Endothelial cell of umbilical vein (primary cell): ENCODE measurements around the gene ADRA2C. TPM values are rescaled to one million over a fixed set of nuclear protein-coding genes. Genes with fewer than 3 reads are reported as not detected.
"Not testable (repeated sequence)": the region's sequence is repeated elsewhere in the genome, so short reads cannot be mapped to it uniquely, and the experiment has no call there.

ENCODE experiments used
- BruUV-seq: library from RNA; stranded (reverse); fragments of 400-500 nt; replicated peaks from 2 replicates; lab custom pipeline; 2021; lab: Mats Ljungman, UMichigan
- CTCF ChIA-PET: fragments of 300-600, 350-600 bp; sonication (Branson Sonifier 250); formaldehyde crosslinking; loops from one replicate; lab custom pipeline; 2021; ENCODE audit warnings: antibody characterized with exemption, inconsistent platforms; lab: Charles Lee
- POLR2A ChIA-PET: fragments of 300-600, 350-600 bp; sonication (Branson Sonifier 250); formaldehyde crosslinking; loops from one replicate; lab custom pipeline; 2021; ENCODE audit warnings: antibody characterized with exemption, inconsistent platforms; lab: Charles Lee
- DNase-seq: peaks from one replicate; pipeline ENCODE4 v3.0.0-alpha.2; 2011; ENCODE audit warnings: low read depth, low spot score
- FAIRE-seq: peaks from 2 replicates; lab custom pipeline; 2011; peaks lifted over from hg19 to GRCh38; lab: Jason Lieb, UNC
- H2AFZ ChIP-seq: 2 replicates; pipeline ENCODE4 v1.6.0; 2012; ENCODE audit warnings: low read depth, low read length, control low read depth, inconsistent platforms
- H3K27ac ChIP-seq: 2 replicates; pipeline ENCODE4 v1.5.1; 2011; ENCODE audit warnings: low read depth, mild to moderate bottlenecking, control low read depth, low read length, moderate library complexity; ENCODE audit not compliant: insufficient read depth
- H3K27me3 ChIP-seq, 2 experiments: 2 replicates each; pipeline versions ENCODE4 v1.6.0 to v1.6.1; 2011; ENCODE audit warnings: low read length in 2 of 2, mixed read lengths in 1 of 2; ENCODE audit not compliant: control insufficient read depth in 2 of 2, insufficient read depth in 2 of 2
- H3K36me3 ChIP-seq, 2 experiments: 2 replicates in 1 of 2; 3 replicates in 1 of 2; pipeline ENCODE4 v1.5.1; 2011; ENCODE audit warnings: low read length in 2 of 2, mild to moderate bottlenecking in 1 of 2, moderate library complexity in 1 of 2; ENCODE audit not compliant: control insufficient read depth in 2 of 2, insufficient read depth in 2 of 2; ENCODE audit errors: extremely low read depth in 1 of 2
- H3K4me1 ChIP-seq: 3 replicates; pipeline ENCODE4 v1.5.1; 2011; ENCODE audit warnings: mild to moderate bottlenecking, low read length; ENCODE audit not compliant: control insufficient read depth, insufficient read depth; ENCODE audit errors: extremely low read depth
- H3K4me2 ChIP-seq: 2 replicates; pipeline ENCODE4 v1.6.1; 2011; ENCODE audit warnings: low read length, control low read depth, mixed read lengths; ENCODE audit not compliant: insufficient read depth
- H3K4me3 ChIP-seq, 3 experiments: fragments of 200-600 bp in 1 of 3; sonication (generic), shearing (Covaris generic) in 1 of 3; replicated peaks in 1 of 3; 2 replicates each; pipeline ENCODE4 v1.5.1; 2011 to 2016; ENCODE audit warnings: control low read depth in 3 of 3, low read length in 3 of 3, mild to moderate bottlenecking in 2 of 3, inconsistent platforms in 1 of 3, low read depth in 1 of 3, moderate library complexity in 1 of 3; ENCODE audit not compliant: insufficient read depth in 1 of 3
- H3K79me2 ChIP-seq: 2 replicates; pipeline ENCODE4 v1.6.0; 2012; ENCODE audit warnings: low read length, inconsistent platforms; ENCODE audit not compliant: control insufficient read depth, insufficient read depth
- H3K9ac ChIP-seq: replicated peaks from 2 replicates; pipeline ENCODE3; 2011; ENCODE audit warnings: low read length, control low read depth; ENCODE audit not compliant: insufficient read depth; ENCODE audit errors: extremely low read depth
- H3K9me1 ChIP-seq: replicated peaks from 3 replicates; pipeline ENCODE4 v1.6.0; 2011; ENCODE audit warnings: mild to moderate bottlenecking, low read length; ENCODE audit not compliant: control insufficient read depth, insufficient read depth; ENCODE audit errors: extremely low read depth
- H3K9me3 ChIP-seq: replicated peaks from 2 replicates; pipeline ENCODE4 v1.5.1; 2012; ENCODE audit warnings: low read length, inconsistent platforms; ENCODE audit not compliant: control insufficient read depth, insufficient read depth
- H4K20me1 ChIP-seq: replicated peaks from 2 replicates; pipeline ENCODE3; 2011; ENCODE audit warnings: mild to moderate bottlenecking, low read length; ENCODE audit not compliant: control insufficient read depth, insufficient read depth; ENCODE audit errors: extremely low read depth
- EZH2 ChIP-seq: IDR thresholded peaks from 2 replicates; pipeline ENCODE4 v1.6.1; 2012; ENCODE audit warnings: borderline replicate concordance, low read depth, mild to moderate bottlenecking, moderate library complexity, low read length, inconsistent platforms; ENCODE audit not compliant: severe bottlenecking
- FOS ChIP-seq: IDR thresholded peaks from 2 replicates; pipeline ENCODE4 v1.6.1; 2011; ENCODE audit warnings: mild to moderate bottlenecking, low read length, moderate library complexity, borderline replicate concordance; ENCODE audit not compliant: insufficient read depth
- GATA2 ChIP-seq: IDR thresholded peaks from 2 replicates; pipeline ENCODE4 v1.7.0; 2011; ENCODE audit warnings: low read depth, mild to moderate bottlenecking, moderate library complexity, mixed read lengths, low read length; ENCODE audit not compliant: insufficient read length, insufficient read depth
- JUN ChIP-seq: IDR thresholded peaks from 2 replicates; pipeline ENCODE4 v1.6.1; 2011; ENCODE audit warnings: borderline replicate concordance, low read depth; ENCODE audit not compliant: insufficient read length, insufficient read depth
- MYC ChIP-seq: IDR thresholded peaks from one replicate; pipeline ENCODE4 v1.6.1; 2011; ENCODE audit warnings: mild to moderate bottlenecking, low read depth, low read length
- POLR2A ChIP-seq: IDR thresholded peaks from 2 replicates; pipeline ENCODE4 v1.6.1; 2012; ENCODE audit warnings: low read depth, mild to moderate bottlenecking, control low read depth, low read length
- POLR2AphosphoS5 ChIP-seq: IDR thresholded peaks from 2 replicates; pipeline ENCODE4 v1.6.1; 2012; ENCODE audit warnings: low read depth, mild to moderate bottlenecking, control low read depth, low read length, moderate library complexity; ENCODE audit not compliant: insufficient read depth
- dilution Hi-C: fragments of 300-500 bp; cut with MboI; formaldehyde crosslinking; loops from one replicate; pipeline ENCODE4 v1.15.0; 2019; ENCODE audit warnings: low sequenced_read_pairs; ENCODE audit not compliant: extremely low pct_ligation_motif_present
- intact Hi-C: fragments of 100-400 bp; cut with micrococcal nuclease; formaldehyde crosslinking; loops from one replicate; pipeline ENCODE4 v1.10.0; 2022
- polyA plus RNA-seq, 4 experiments: library from polyadenylated mRNA; depleted of rRNA in 3 of 4; stranded (reverse) in 3 of 4; unstranded in 1 of 4; fragments of >200 nt; gene quantifications; 2 replicates each; pipeline versions ENCODE4 v1.2.1 to v1.2.3, GENCODE V29; 2011 to 2012; ENCODE audit warnings: missing spikeins in 1 of 4
- total RNA-seq: library from RNA; stranded (reverse); gene quantifications from 2 replicates; pipeline ENCODE4 v1.2.3, GENCODE V29; 2021
- TF ChIP-seq, protein P1 (sequence below): IDR thresholded peaks from 2 replicates; pipeline ENCODE4 v1.6.1; 2011; ENCODE audit not compliant: insufficient read depth, insufficient read length
- TF ChIP-seq, protein P2 (sequence below), 2 donors: IDR thresholded peaks; 1 replicate in 1 of 2; 2 replicates in 1 of 2; pipeline ENCODE4 v1.5.1; 2011; ENCODE audit warnings: low read length in 2 of 2, mild to moderate bottlenecking in 2 of 2, moderate library complexity in 2 of 2, control low read depth in 1 of 2, inconsistent platforms in 1 of 2, low read depth in 1 of 2; ENCODE audit not compliant: insufficient read depth in 1 of 2; ENCODE audit errors: extremely low read depth in 1 of 2

The ADRA2C gene
- total and polyA plus RNA-seq, 2 donors (not counting 3 experiments of a cell fraction or from before 2014, with no cell fraction given) = 0.03 to 0.40 TPM

DNA sequence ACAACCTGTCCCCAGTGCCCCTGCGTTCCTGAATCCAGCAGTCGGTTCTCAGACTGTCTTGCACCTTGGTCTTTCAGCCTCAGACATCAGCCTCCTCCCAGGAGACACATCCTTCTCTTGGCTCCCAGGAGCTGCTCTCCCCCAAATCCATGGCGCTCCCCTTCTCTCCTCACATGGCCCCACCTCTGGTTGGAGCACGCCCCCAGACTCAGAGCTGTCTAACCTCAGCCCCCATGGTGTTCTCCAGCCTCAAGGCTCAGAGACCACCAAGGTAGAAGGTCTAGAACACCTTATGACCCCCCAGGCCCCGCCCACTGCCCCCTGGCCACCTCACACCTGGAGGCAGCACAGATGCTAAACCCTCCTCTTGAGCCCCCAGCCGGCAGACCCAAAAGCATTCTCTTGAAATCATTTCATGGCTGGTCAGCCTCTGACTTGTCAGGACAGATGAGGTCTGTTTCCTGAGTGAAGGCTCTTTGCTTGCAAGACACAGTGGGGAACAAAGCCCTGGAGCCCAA lies 47.9 kb downstream of the ADRA2C start:
- H3K9ac ChIP-seq = no peak overlapping the region
- no peaks in the 10 kb centered on the region for H3K4me1 ChIP-seq
- H3K4me3 ChIP-seq = no peak overlapping the region
- no peaks in the 10 kb centered on the region for H3K27me3 ChIP-seq
- H3K36me3 ChIP-seq = no peaks in the 10 kb centered on the region
- TF ChIP-seq JUN (no peak), FOS (no peak), EZH2 (no peak), POLR2AphosphoS5 (no peak), MYC (no peak), GATA2 (no peak), POLR2A (no peak)
- TF ChIP-seq, protein P1, sequence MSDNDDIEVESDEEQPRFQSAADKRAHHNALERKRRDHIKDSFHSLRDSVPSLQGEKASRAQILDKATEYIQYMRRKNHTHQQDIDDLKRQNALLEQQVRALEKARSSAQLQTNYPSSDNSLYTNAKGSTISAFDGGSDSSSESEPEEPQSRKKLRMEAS = no peak
- TF ChIP-seq, protein P2, sequence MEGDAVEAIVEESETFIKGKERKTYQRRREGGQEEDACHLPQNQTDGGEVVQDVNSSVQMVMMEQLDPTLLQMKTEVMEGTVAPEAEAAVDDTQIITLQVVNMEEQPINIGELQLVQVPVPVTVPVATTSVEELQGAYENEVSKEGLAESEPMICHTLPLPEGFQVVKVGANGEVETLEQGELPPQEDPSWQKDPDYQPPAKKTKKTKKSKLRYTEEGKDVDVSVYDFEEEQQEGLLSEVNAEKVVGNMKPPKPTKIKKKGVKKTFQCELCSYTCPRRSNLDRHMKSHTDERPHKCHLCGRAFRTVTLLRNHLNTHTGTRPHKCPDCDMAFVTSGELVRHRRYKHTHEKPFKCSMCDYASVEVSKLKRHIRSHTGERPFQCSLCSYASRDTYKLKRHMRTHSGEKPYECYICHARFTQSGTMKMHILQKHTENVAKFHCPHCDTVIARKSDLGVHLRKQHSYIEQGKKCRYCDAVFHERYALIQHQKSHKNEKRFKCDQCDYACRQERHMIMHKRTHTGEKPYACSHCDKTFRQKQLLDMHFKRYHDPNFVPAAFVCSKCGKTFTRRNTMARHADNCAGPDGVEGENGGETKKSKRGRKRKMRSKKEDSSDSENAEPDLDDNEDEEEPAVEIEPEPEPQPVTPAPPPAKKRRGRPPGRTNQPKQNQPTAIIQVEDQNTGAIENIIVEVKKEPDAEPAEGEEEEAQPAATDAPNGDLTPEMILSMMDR (IDR thresholded peaks at IDR 0.05; ENCODE audit: extremely low read depth in 1 of 2, insufficient read depth in 1 of 2, low read depth in 1 of 2, low read length in 2 of 2) = no peak
- no TSS peak for BruUV-seq
- ChIA-PET CTCF (no interaction called here), POLR2A (no interaction called here)
- dilution Hi-C loops (no loop called here), intact Hi-C loops (no loop called here)
- FAIRE-seq (no peak), DNase-seq (no peak)
- no peaks in the 10 kb centered on the region for H4K20me1 ChIP-seq
- H3K79me2 ChIP-seq = no peaks in the 10 kb centered on the region
- no peak overlapping the region for H3K4me2 ChIP-seq
- no peaks in the 10 kb centered on the region for H3K9me3 ChIP-seq
- no peak overlapping the region for H2AFZ ChIP-seq
- H3K27ac ChIP-seq = no peak overlapping the region
- H3K9me1 ChIP-seq = no peaks in the 10 kb centered on the region

DNA sequence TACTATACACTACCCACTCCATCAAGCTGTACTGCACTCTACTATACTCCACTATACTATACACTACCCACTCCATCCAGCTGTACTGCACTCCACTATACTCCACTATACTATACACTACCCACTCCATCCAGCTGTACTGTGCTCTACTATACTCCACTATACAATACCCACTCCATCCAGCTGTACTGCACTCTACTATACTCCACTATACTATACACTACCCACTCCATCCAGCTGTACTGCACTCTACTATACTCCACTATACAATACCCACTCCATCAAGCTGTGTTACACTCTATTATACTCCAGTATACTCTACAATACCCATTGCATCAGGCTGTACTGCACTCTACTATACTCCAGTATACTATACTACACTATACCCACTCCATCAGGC lies 48.7 kb downstream of the ADRA2C start:
- H3K4me3 ChIP-seq, H3K4me1 ChIP-seq, H3K79me2 ChIP-seq, H3K36me3 ChIP-seq, H3K27me3 ChIP-seq, H3K4me2 ChIP-seq, H3K9me1 ChIP-seq, BruUV-seq, H4K20me1 ChIP-seq, dilution Hi-C loops, POLR2A ChIA-PET, H3K9ac ChIP-seq, H2AFZ ChIP-seq, intact Hi-C loops, FAIRE-seq, CTCF ChIA-PET, H3K9me3 ChIP-seq, H3K27ac ChIP-seq: not testable (repeated sequence)
- peak; percentile 10 for DNase-seq
